Tibial nerve (tissue), 3 donors: ENCODE measurements around the gene CHMP4B.

Source experiments
- POLR2A ChIP-seq, 2 donors: fragments of 450-650 bp; IDR thresholded peaks; one replicate each; pipeline ENCODE4 v1.6.1; 2017; ENCODE audit warnings: antibody characterized with exemption in 2 of 2, mild to moderate bottlenecking in 2 of 2, moderate library complexity in 2 of 2
- TF ChIP-seq, protein P1 (sequence below), 5 experiments: fragments of 200-600 bp in 3 of 5; fragments of 450-650 bp in 2 of 5; sonication (generic) in 3 of 5; IDR thresholded peaks; one replicate each; pipeline ENCODE4 v1.5.1; 2016 to 2019; ENCODE audit warnings: antibody characterized with exemption in 5 of 5, mild to moderate bottlenecking in 3 of 5, moderate library complexity in 2 of 5

DNA sequence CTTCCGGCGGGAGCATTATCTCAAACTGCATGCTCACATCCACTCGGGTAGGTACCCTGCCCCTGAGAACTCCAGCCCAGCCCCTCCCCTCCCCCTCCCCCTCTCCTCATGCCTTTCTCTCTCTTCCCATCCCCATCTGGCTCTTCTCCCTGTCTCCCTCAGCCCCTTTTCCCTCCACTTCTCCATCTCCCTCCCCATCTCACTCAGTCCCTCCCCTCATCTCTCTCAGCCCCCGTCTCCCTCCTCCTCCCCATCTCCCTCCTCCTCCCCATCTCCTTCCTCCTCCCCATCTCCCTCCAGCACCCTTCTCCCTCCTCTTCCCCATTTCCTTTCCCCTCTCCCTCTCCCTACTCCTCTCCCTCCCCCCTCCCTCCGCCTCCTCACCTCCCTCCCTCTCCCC, 27.3 kb upstream of the CHMP4B start:
- TF ChIP-seq, protein P1, sequence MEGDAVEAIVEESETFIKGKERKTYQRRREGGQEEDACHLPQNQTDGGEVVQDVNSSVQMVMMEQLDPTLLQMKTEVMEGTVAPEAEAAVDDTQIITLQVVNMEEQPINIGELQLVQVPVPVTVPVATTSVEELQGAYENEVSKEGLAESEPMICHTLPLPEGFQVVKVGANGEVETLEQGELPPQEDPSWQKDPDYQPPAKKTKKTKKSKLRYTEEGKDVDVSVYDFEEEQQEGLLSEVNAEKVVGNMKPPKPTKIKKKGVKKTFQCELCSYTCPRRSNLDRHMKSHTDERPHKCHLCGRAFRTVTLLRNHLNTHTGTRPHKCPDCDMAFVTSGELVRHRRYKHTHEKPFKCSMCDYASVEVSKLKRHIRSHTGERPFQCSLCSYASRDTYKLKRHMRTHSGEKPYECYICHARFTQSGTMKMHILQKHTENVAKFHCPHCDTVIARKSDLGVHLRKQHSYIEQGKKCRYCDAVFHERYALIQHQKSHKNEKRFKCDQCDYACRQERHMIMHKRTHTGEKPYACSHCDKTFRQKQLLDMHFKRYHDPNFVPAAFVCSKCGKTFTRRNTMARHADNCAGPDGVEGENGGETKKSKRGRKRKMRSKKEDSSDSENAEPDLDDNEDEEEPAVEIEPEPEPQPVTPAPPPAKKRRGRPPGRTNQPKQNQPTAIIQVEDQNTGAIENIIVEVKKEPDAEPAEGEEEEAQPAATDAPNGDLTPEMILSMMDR (IDR thresholded peaks at IDR 0.05): no peak
- TF ChIP-seq POLR2A (IDR thresholded peaks at IDR 0.05): no peak
